GM20000 (cell line): ENCODE results near the gene PDP2.

ENCODE experiments used
- DNase-seq: peaks from one replicate; pipeline ENCODE4 v3.0.0; 2012; ENCODE audit warnings: low spot score
- CTCF ChIP-seq: IDR thresholded peaks from 2 replicates; pipeline ENCODE4 v1.5.1; 2012; ENCODE audit warnings: mild to moderate bottlenecking, control low read depth; ENCODE audit errors: extremely low read depth, missing control alignments

The PDP2 gene

GRCh38 chr16:66911112-66911511 lies 30.8 kb downstream of the PDP2 start:
- DNase-seq = no peak
- TF ChIP-seq CTCF = no peak

GRCh38 chr16:66911801-66912200 lies 31.5 kb downstream of the PDP2 start:
- no peak for TF ChIP-seq CTCF
- no peak for DNase-seq

- no peak for DNase-seq
- TF ChIP-seq CTCF = no peak
Observed at GRCh38 chr16:66913081-66913480, 32.8 kb downstream of the PDP2 start.

GRCh38 chr16:66913711-66914110 lies 33.4 kb downstream of the PDP2 start:
- DNase-seq = no peak
- TF ChIP-seq CTCF = no peak

- TF ChIP-seq CTCF = no peak
- DNase-seq = no peak
Observed at GRCh38 chr16:66914541-66914940, 34.2 kb downstream of the PDP2 start.

GRCh38 chr16:66915041-66915440 lies 34.7 kb downstream of the PDP2 start:
- no peak for TF ChIP-seq CTCF
- no peak for DNase-seq

- DNase-seq = no peak
- TF ChIP-seq CTCF = no peak
Observed at GRCh38 chr16:66916518-66916917, 36.2 kb downstream of the PDP2 start.

- TF ChIP-seq CTCF = no peak
- no peak for DNase-seq
Observed at GRCh38 chr16:66917741-66918140, 37.4 kb downstream of the PDP2 start.
